Type B pancreatic cell (in vitro differentiated cells): Measurements from ENCODE around the gene TMCC3. TPM values are rescaled to one million over a fixed set of nuclear protein-coding genes. Genes with fewer than 3 reads are reported as not detected.

ENCODE experiments used
- DNase-seq: peaks from one replicate; pipeline ENCODE4 v3.0.0; 2021; ENCODE audit warnings: mixed read lengths; ENCODE audit not compliant: unreplicated experiment; ENCODE audit errors: extremely low spot score
- H3K27ac Mint-ChIP-seq: 2 replicates; pipeline ENCODE4 v1.8.0; 2021; ENCODE audit warnings: mild to moderate bottlenecking, mixed read lengths
- H3K27me3 Mint-ChIP-seq: 2 replicates; pipeline ENCODE4 v1.8.0; 2021; ENCODE audit warnings: mixed read lengths
- H3K36me3 Mint-ChIP-seq: 2 replicates; pipeline ENCODE4 v1.8.0; 2021; ENCODE audit warnings: mixed read lengths
- H3K4me1 Mint-ChIP-seq: one replicate; pipeline ENCODE4 v1.8.0; 2021; ENCODE audit warnings: mixed read lengths; ENCODE audit not compliant: unreplicated experiment
- H3K4me3 Mint-ChIP-seq: 2 replicates; pipeline ENCODE4 v1.8.0; 2021; ENCODE audit warnings: mild to moderate bottlenecking, mixed read lengths
- H3K9me3 Mint-ChIP-seq: 2 replicates; pipeline ENCODE4 v1.8.0; 2021; ENCODE audit warnings: mixed read lengths
- total RNA-seq: library from RNA; stranded (reverse); gene quantifications from 2 replicates; pipeline ENCODE4 v1.2.1, GENCODE V29; 2021; ENCODE audit warnings: low replicate concordance
- TF ChIP-seq, protein P1 (sequence below): fragments of 200-600 bp; sonication (generic); conservative IDR thresholded peaks from 2 replicates; pipeline ENCODE4 v1.5.0; 2021; ENCODE audit warnings: antibody characterized with exemption, mild to moderate bottlenecking

Gene TMCC3
- total RNA-seq, 1 donor from 2014 or later = 14.1 TPM

GRCh38 chr12:94631058-94631457, 19.3 kb downstream of the TMCC3 start:
- no peak overlapping the region for H3K27ac Mint-ChIP-seq
- H3K36me3 Mint-ChIP-seq = no peaks in the 10 kb centered on the region
- DNase-seq = no peak
- no peak overlapping the region for H3K4me3 Mint-ChIP-seq
- peaks cover 5% of the 10 kb centered on the region for H3K9me3 Mint-ChIP-seq
- peaks cover 10% of the 10 kb centered on the region for H3K4me1 Mint-ChIP-seq
- TF ChIP-seq, protein P1, sequence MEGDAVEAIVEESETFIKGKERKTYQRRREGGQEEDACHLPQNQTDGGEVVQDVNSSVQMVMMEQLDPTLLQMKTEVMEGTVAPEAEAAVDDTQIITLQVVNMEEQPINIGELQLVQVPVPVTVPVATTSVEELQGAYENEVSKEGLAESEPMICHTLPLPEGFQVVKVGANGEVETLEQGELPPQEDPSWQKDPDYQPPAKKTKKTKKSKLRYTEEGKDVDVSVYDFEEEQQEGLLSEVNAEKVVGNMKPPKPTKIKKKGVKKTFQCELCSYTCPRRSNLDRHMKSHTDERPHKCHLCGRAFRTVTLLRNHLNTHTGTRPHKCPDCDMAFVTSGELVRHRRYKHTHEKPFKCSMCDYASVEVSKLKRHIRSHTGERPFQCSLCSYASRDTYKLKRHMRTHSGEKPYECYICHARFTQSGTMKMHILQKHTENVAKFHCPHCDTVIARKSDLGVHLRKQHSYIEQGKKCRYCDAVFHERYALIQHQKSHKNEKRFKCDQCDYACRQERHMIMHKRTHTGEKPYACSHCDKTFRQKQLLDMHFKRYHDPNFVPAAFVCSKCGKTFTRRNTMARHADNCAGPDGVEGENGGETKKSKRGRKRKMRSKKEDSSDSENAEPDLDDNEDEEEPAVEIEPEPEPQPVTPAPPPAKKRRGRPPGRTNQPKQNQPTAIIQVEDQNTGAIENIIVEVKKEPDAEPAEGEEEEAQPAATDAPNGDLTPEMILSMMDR = no peak
- H3K27me3 Mint-ChIP-seq = peaks cover 8% of the 10 kb centered on the region

- DNase-seq = no peak
- TF ChIP-seq, protein P1 = no peak
- peaks cover 10% of the 10 kb centered on the region for H3K4me1 Mint-ChIP-seq
- H3K27me3 Mint-ChIP-seq = peaks cover 13% of the 10 kb centered on the region
- no peak overlapping the region for H3K27ac Mint-ChIP-seq
- H3K36me3 Mint-ChIP-seq = peaks cover 4% of the 10 kb centered on the region
- no peak overlapping the region for H3K4me3 Mint-ChIP-seq
- peaks cover 10% of the 10 kb centered on the region for H3K9me3 Mint-ChIP-seq
These were observed 21.4 kb downstream of the TMCC3 start for GRCh38 chr12:94628819-94629472.

DNA sequence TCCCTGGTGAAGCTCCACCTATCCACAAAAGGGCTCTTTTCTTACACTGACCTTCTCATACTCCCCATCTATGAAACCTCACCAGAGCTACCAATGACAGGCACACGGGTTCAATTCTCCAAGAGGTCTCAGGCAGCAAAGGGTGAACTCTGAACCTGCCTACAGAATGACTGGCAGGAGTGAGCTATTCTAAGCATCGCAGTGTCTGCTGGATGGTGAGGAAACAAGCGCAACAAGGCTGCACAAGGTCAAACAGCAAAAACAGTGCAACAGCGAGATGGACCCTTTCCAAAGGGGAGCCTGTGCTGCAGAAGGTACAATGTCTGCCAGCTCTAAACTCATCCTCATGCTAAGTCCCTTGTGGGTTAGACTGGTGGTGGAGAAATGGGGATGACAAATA, 22.0 kb downstream of the TMCC3 start:
- Mint-ChIP-seq H3K27me3 (peaks cover 13% of the 10 kb centered on the region), H3K9me3 (peaks cover 10% of the 10 kb centered on the region), H3K27ac (no peak overlapping the region)

GRCh38 chr12:94625531-94625930, 24.8 kb downstream of the TMCC3 start:
- peaks cover 10% of the 10 kb centered on the region for H3K27me3 Mint-ChIP-seq
- no peak for DNase-seq
- H3K27ac Mint-ChIP-seq = peak overlapping the region; percentile 19
- TF ChIP-seq, protein P1 = no peak
- H3K4me1 Mint-ChIP-seq = peaks cover 31% of the 10 kb centered on the region
- no peak overlapping the region for H3K4me3 Mint-ChIP-seq
- H3K36me3 Mint-ChIP-seq = peaks cover 4% of the 10 kb centered on the region
- peaks cover 10% of the 10 kb centered on the region for H3K9me3 Mint-ChIP-seq

More for the DNA sequence above, 22.0 kb downstream of the TMCC3 start:
- TF ChIP-seq, protein P1 = no peak
- Mint-ChIP-seq H3K4me3 (no peak overlapping the region), H3K4me1 (peaks cover 12% of the 10 kb centered on the region), H3K36me3 (peaks cover 4% of the 10 kb centered on the region)
- DNase-seq = no peak

DNA sequence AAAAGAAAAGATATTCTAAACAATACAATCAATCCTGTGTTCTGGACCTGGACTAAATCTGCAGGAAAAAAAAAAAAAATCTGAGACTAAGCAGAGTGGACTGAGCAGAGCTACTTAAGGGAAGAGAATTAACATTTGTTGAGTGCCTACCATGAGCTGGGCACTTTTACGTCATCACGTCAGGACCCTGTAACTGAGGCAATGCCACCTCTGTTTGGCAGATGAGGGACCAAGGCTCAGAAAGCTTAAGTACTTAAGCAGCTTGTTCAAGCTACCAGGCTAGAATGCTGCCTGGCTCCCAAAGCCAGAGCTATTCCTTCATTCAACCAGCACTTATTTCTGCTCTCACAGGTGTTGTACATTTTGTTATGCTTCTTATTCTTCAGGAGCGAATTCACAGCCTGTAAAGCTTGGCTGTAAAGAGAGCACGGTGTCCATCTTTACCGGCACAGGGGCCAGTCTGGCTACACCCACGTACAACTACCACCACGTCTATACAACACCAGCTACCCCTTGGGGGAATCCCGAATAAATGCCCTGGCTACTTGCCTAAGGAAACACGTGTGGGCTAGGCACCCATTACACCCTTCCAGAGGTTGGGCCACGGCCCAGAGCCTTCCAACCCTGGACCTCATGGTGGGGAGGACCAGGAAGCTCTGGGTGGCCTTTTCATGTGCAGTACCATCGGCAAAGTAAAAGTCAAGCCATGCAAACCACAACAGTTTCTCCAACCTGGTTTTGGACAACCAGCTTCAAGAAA, 27.0 kb downstream of the TMCC3 start:
- Mint-ChIP-seq H3K27me3 (peaks cover 10% of the 10 kb centered on the region), H3K36me3 (peaks cover 4% of the 10 kb centered on the region), H3K9me3 (peaks cover 16% of the 10 kb centered on the region), H3K27ac (no peak overlapping the region), H3K4me3 (no peak overlapping the region), H3K4me1 (peaks cover 32% of the 10 kb centered on the region)
- no peak for DNase-seq
- TF ChIP-seq, protein P1 = no peak
